BE2C (cell line): ENCODE measurements around the gene C1GALT1C1.
"Not testable (repeated sequence)": the region's sequence is repeated elsewhere in the genome, so short reads cannot be mapped to it uniquely, and the experiment has no call there.

Experiments
- DNase-seq: peaks from one replicate; pipeline ENCODE4 v3.0.0-alpha.2; 2020
- H3K27me3 ChIP-seq: fragments of 250-450 bp; sonication (Bioruptor Pico); 2 replicates; pipeline ENCODE4 v1.5.1; 2020; ENCODE audit warnings: mild to moderate bottlenecking
- H3K36me3 ChIP-seq: fragments of 250-450 bp; sonication (Bioruptor Pico); 2 replicates; pipeline ENCODE4 v1.5.1; 2020; ENCODE audit warnings: mild to moderate bottlenecking
- H3K4me1 ChIP-seq: fragments of 250-450 bp; sonication (Bioruptor Pico); 2 replicates; pipeline ENCODE4 v1.5.1; 2020
- H3K4me3 ChIP-seq: 2 replicates; pipeline ENCODE4 v1.5.1; 2011; ENCODE audit warnings: low read depth, low read length
- H3K9me3 ChIP-seq: fragments of 250-450 bp; sonication (Bioruptor Pico); 2 replicates; pipeline ENCODE4 v1.5.1; 2020
- TF ChIP-seq, protein P1 (sequence below): IDR thresholded peaks from 2 replicates; pipeline ENCODE4 v1.5.1; 2012; ENCODE audit warnings: mild to moderate bottlenecking, low read depth, low read length

Gene C1GALT1C1

DNA sequence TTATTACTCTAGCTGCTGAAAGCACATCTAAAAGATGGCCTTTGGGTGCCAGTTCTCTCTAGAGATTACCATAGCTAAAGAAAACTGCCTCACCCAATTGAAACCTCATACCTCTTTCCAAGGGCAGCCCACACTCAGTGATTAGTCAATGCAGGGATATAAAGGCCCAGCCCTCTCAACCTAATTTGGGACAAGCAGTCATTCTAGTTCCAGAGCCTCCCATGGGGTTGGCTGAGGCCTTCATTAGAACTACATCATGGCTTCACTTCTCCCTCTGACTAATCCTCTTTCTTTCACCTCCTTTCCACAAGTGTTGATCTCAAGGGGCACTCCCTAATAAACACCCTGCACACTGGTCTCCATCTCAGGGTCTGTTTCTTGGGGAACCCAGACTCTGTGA, 38.5 kb upstream of the C1GALT1C1 start:
- Histone ChIP-seq H3K27me3 (no peaks in the 10 kb centered on the region), H3K4me3 (no peak overlapping the region), H3K4me1 (no peaks in the 10 kb centered on the region), H3K36me3 (no peaks in the 10 kb centered on the region), H3K9me3 (no peaks in the 10 kb centered on the region)
- TF ChIP-seq, protein P1, sequence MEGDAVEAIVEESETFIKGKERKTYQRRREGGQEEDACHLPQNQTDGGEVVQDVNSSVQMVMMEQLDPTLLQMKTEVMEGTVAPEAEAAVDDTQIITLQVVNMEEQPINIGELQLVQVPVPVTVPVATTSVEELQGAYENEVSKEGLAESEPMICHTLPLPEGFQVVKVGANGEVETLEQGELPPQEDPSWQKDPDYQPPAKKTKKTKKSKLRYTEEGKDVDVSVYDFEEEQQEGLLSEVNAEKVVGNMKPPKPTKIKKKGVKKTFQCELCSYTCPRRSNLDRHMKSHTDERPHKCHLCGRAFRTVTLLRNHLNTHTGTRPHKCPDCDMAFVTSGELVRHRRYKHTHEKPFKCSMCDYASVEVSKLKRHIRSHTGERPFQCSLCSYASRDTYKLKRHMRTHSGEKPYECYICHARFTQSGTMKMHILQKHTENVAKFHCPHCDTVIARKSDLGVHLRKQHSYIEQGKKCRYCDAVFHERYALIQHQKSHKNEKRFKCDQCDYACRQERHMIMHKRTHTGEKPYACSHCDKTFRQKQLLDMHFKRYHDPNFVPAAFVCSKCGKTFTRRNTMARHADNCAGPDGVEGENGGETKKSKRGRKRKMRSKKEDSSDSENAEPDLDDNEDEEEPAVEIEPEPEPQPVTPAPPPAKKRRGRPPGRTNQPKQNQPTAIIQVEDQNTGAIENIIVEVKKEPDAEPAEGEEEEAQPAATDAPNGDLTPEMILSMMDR = no peak
- DNase-seq = no peak

DNA sequence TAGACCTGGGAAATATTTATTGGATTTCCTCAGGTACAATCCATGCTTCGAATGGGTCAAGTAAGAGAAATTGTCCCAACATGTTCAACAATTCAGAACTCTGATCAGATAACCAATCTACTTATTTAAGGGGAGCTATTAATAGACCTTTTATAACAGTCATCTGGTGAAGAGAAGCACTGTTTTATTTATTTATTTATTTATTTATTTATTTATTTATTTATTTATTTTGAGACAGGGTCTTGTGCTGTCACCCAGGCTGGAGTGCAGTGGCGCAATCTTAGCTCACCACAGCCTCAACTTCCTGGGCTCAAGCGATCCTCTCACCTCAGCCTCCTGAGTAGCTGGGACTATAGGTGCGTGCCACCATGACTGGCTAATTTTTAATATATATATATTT, 34.7 kb upstream of the C1GALT1C1 start:
- not testable (repeated sequence) for H3K36me3 ChIP-seq, H3K9me3 ChIP-seq, DNase-seq, H3K4me3 ChIP-seq, H3K4me1 ChIP-seq, H3K27me3 ChIP-seq

DNA sequence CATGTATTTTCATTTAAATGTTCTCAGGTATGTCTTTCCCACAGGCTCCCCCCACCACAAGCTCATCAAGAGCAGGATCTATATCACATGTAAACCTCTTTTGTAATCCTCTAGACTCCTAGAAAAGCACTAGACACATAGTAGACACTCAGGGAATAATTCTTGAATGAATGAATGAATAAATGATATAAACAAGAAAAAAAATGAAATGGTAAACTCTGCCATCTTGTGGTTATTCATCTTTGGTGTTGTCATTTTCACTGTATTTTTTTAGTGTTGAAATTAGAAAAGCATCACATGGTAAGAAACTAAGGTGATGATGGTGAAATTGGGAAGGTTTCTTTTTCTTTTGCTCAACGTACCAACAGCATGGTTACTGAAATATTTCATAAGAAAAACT, 34.2 kb upstream of the C1GALT1C1 start:
- Histone ChIP-seq H3K4me3 (no peak overlapping the region), H3K36me3 (no peaks in the 10 kb centered on the region), H3K9me3 (no peaks in the 10 kb centered on the region), H3K4me1 (no peaks in the 10 kb centered on the region), H3K27me3 (no peaks in the 10 kb centered on the region)
- TF ChIP-seq, protein P1 = no peak; the same call in 1 of the 2 replicates
- no peak for DNase-seq

DNA sequence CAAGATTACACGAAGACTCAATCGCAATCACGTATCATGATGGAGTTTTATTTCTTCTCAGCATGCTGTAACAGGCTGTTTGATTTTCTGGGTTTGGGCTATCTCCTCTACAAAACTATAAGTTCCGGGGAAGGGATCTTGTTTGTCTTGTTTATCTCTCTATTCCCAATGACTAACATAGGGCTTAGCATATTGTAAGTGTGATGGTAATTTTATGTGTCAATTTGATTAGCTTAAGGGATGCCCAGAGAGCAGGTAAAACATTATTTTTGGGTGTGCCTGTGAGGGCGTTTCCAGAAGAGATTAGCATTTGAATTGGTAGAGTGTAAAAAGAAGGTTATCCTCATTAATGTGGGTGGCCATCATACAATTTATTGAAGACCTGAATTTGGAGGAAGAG, 32.8 kb upstream of the C1GALT1C1 start:
- DNase-seq = no peak
- H3K27me3 ChIP-seq = no peaks in the 10 kb centered on the region
- no peaks in the 10 kb centered on the region for H3K36me3 ChIP-seq
- H3K4me1 ChIP-seq = no peaks in the 10 kb centered on the region
- TF ChIP-seq, protein P1 = no peak
- H3K9me3 ChIP-seq = no peaks in the 10 kb centered on the region
- H3K4me3 ChIP-seq = no peak overlapping the region

DNA sequence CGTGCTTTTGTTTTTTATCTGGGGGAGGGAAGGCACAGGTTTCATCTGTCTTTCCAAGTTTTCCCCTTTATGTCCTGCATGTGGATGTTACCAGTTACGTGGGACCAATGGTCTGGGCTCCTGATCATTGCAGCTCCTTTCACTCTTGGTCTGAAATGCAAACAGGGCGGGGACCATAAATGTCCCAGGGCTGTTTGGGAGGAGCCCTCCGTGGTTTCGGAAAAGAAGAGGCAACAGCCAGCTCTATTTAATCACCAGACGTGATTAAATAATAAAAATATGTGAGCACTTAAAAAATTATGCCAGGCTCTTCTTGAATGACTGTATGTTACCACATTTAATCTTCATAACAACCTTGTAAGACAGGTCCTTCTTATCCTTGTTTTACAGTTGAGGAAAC, 30.8 kb upstream of the C1GALT1C1 start:
- TF ChIP-seq, protein P1 = no peak
- Histone ChIP-seq H3K36me3 (no peaks in the 10 kb centered on the region), H3K9me3 (no peaks in the 10 kb centered on the region), H3K27me3 (no peaks in the 10 kb centered on the region), H3K4me1 (no peaks in the 10 kb centered on the region), H3K4me3 (no peak overlapping the region)
- no peak for DNase-seq

DNA sequence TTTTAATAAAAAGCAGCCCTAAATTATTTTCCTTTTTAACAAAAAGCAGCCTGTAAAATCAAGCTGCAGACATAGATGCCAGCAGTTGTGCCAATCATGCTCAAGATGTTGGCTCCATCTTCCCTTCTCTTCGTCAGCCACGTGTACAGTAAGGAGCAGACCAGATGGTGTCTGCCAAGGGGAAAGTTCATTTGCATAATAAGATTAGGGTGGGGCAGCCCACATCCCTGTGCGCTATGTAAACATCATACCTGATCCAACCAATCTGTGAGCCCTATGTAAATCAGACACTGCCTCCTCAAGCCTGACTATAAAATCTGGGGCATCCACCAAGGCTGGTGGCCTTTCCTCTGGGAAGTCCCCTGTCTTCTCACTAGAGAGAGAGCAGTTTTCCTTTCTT, 23.1 kb upstream of the C1GALT1C1 start:
- Histone ChIP-seq H3K4me1 (no peaks in the 10 kb centered on the region), H3K36me3 (no peaks in the 10 kb centered on the region), H3K27me3 (no peaks in the 10 kb centered on the region), H3K4me3 (no peak overlapping the region), H3K9me3 (no peaks in the 10 kb centered on the region)
- peak; percentile 56 for DNase-seq
- TF ChIP-seq, protein P1 = no peak

DNA sequence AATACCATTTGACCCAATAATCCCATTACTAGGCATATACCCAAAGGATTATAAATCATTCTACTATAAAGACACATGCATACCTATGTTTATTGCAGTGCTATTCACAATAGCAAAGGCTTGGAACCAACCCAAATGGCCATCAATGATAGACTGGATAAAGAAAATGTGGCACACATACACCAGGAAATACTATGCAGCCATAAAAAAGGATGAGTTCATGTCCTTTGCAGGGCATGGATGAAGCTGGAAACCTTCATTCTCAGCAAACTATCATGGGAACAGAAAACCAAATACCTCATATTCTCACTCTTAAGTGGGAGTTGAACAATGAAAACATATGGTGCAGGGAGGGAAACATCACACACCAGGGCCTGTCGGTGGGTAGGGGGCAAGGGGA, 22.4 kb upstream of the C1GALT1C1 start:
- H3K9me3 ChIP-seq, H3K36me3 ChIP-seq, DNase-seq, H3K4me1 ChIP-seq, H3K4me3 ChIP-seq, H3K27me3 ChIP-seq: not testable (repeated sequence)
